Measurements from ENCODE around the gene GSTCD. TPM values are rescaled to one million over a fixed set of nuclear protein-coding genes. Genes with fewer than 3 reads are reported as not detected.

Gene GSTCD
- total and polyA plus RNA-seq, 2 experiments from 2014 or later, result 11.3 to 39.1 TPM

DNA sequence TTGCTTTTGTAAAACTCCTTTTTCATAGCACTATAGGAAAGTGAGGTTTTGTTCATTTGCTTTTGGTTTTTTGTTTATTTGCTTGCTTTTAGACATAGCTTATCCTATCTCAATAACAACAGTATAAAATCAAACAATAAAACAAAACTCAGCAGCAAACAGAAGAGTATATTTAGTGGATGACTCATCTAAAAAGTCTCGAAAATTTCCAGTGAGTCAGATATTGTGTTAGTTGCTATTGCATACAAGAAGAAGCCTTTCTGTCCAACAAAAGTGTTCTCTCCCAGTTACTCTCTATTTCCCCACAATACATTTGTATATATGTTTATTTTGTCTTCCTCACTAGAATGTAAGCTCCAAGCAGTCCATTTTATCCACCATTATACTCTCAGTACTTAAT is 150.6 kb downstream of the GSTCD start:
- Histone ChIP-seq H3K79me2 (replicated peaks; ENCODE audit: insufficient read depth) (no peaks in the 10 kb centered on the region), H3K27me3 (ENCODE audit: insufficient read depth) (no peaks in the 10 kb centered on the region), H3K4me2 (no peak overlapping the region), H4K20me1 (replicated peaks; ENCODE audit: insufficient read depth) (no peaks in the 10 kb centered on the region), H3F3A (replicated peaks; ENCODE audit: low read depth) (no peaks in the 10 kb centered on the region), H3K36me3 (ENCODE audit: insufficient read depth) (no peaks in the 10 kb centered on the region; the same call in 1 of the 2 replicates), H3K4me1 (ENCODE audit: insufficient read depth) (no peaks in the 10 kb centered on the region), H3K27ac (ENCODE audit: low read depth) (no peak overlapping the region), H2AFZ (no peak overlapping the region), H3K4me3 (no peak overlapping the region), H3K9me2 (ENCODE audit: insufficient read depth) (0 out of 2 replicates have a peak, but pooled peaks cover 12% of the 10 kb centered on the region)
- no peak for ATAC-seq
- H3K27ac Mint-ChIP-seq, result no peak overlapping the region
- H3K4me1 Mint-ChIP-seq, result no peaks in the 10 kb centered on the region
- H3K4me3 Mint-ChIP-seq, result no peak overlapping the region
- TF ChIP-seq EZH2 (IDR thresholded peaks at IDR 0.05; ENCODE audit: low read depth, unreplicated experiment) (no peak), STAT1 (IDR thresholded peaks at IDR 0.05; ENCODE audit: unreplicated experiment) (no peak), POLR2AphosphoS5 (IDR thresholded peaks at IDR 0.05; ENCODE audit: low read depth) (no peak), CREB1 (CRISPR knock-in tag; IDR thresholded peaks at IDR 0.05; ENCODE audit: low read depth) (no peak), EZH2phosphoT487 (IDR thresholded peaks at IDR 0.05; ENCODE audit: unreplicated experiment) (no peak), ZNF331 (CRISPR knock-in tag; IDR thresholded peaks at IDR 0.05; ENCODE audit: low read depth) (no peak), NANOG (IDR thresholded peaks at IDR 0.05; ENCODE audit: borderline replicate concordance) (no peak), JUNB (IDR thresholded peaks at IDR 0.05; ENCODE audit: unreplicated experiment) (no peak), ZNF114 (CRISPR knock-in tag; IDR thresholded peaks at IDR 0.05) (no peak)
- TF ChIP-seq, protein P1, sequence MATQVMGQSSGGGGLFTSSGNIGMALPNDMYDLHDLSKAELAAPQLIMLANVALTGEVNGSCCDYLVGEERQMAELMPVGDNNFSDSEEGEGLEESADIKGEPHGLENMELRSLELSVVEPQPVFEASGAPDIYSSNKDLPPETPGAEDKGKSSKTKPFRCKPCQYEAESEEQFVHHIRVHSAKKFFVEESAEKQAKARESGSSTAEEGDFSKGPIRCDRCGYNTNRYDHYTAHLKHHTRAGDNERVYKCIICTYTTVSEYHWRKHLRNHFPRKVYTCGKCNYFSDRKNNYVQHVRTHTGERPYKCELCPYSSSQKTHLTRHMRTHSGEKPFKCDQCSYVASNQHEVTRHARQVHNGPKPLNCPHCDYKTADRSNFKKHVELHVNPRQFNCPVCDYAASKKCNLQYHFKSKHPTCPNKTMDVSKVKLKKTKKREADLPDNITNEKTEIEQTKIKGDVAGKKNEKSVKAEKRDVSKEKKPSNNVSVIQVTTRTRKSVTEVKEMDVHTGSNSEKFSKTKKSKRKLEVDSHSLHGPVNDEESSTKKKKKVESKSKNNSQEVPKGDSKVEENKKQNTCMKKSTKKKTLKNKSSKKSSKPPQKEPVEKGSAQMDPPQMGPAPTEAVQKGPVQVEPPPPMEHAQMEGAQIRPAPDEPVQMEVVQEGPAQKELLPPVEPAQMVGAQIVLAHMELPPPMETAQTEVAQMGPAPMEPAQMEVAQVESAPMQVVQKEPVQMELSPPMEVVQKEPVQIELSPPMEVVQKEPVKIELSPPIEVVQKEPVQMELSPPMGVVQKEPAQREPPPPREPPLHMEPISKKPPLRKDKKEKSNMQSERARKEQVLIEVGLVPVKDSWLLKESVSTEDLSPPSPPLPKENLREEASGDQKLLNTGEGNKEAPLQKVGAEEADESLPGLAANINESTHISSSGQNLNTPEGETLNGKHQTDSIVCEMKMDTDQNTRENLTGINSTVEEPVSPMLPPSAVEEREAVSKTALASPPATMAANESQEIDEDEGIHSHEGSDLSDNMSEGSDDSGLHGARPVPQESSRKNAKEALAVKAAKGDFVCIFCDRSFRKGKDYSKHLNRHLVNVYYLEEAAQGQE (IDR thresholded peaks at IDR 0.05; ENCODE audit: unreplicated experiment), result no peak
- TF ChIP-seq, protein P2, sequence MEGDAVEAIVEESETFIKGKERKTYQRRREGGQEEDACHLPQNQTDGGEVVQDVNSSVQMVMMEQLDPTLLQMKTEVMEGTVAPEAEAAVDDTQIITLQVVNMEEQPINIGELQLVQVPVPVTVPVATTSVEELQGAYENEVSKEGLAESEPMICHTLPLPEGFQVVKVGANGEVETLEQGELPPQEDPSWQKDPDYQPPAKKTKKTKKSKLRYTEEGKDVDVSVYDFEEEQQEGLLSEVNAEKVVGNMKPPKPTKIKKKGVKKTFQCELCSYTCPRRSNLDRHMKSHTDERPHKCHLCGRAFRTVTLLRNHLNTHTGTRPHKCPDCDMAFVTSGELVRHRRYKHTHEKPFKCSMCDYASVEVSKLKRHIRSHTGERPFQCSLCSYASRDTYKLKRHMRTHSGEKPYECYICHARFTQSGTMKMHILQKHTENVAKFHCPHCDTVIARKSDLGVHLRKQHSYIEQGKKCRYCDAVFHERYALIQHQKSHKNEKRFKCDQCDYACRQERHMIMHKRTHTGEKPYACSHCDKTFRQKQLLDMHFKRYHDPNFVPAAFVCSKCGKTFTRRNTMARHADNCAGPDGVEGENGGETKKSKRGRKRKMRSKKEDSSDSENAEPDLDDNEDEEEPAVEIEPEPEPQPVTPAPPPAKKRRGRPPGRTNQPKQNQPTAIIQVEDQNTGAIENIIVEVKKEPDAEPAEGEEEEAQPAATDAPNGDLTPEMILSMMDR (conservative IDR thresholded peaks at IDR 0.05; ENCODE audit: low read depth in 2 of 2), result no peak
- TF ChIP-seq, protein P3, sequence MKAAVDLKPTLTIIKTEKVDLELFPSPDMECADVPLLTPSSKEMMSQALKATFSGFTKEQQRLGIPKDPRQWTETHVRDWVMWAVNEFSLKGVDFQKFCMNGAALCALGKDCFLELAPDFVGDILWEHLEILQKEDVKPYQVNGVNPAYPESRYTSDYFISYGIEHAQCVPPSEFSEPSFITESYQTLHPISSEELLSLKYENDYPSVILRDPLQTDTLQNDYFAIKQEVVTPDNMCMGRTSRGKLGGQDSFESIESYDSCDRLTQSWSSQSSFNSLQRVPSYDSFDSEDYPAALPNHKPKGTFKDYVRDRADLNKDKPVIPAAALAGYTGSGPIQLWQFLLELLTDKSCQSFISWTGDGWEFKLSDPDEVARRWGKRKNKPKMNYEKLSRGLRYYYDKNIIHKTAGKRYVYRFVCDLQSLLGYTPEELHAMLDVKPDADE (IDR thresholded peaks at IDR 0.05), result no peak
- TF ChIP-seq, protein P4, sequence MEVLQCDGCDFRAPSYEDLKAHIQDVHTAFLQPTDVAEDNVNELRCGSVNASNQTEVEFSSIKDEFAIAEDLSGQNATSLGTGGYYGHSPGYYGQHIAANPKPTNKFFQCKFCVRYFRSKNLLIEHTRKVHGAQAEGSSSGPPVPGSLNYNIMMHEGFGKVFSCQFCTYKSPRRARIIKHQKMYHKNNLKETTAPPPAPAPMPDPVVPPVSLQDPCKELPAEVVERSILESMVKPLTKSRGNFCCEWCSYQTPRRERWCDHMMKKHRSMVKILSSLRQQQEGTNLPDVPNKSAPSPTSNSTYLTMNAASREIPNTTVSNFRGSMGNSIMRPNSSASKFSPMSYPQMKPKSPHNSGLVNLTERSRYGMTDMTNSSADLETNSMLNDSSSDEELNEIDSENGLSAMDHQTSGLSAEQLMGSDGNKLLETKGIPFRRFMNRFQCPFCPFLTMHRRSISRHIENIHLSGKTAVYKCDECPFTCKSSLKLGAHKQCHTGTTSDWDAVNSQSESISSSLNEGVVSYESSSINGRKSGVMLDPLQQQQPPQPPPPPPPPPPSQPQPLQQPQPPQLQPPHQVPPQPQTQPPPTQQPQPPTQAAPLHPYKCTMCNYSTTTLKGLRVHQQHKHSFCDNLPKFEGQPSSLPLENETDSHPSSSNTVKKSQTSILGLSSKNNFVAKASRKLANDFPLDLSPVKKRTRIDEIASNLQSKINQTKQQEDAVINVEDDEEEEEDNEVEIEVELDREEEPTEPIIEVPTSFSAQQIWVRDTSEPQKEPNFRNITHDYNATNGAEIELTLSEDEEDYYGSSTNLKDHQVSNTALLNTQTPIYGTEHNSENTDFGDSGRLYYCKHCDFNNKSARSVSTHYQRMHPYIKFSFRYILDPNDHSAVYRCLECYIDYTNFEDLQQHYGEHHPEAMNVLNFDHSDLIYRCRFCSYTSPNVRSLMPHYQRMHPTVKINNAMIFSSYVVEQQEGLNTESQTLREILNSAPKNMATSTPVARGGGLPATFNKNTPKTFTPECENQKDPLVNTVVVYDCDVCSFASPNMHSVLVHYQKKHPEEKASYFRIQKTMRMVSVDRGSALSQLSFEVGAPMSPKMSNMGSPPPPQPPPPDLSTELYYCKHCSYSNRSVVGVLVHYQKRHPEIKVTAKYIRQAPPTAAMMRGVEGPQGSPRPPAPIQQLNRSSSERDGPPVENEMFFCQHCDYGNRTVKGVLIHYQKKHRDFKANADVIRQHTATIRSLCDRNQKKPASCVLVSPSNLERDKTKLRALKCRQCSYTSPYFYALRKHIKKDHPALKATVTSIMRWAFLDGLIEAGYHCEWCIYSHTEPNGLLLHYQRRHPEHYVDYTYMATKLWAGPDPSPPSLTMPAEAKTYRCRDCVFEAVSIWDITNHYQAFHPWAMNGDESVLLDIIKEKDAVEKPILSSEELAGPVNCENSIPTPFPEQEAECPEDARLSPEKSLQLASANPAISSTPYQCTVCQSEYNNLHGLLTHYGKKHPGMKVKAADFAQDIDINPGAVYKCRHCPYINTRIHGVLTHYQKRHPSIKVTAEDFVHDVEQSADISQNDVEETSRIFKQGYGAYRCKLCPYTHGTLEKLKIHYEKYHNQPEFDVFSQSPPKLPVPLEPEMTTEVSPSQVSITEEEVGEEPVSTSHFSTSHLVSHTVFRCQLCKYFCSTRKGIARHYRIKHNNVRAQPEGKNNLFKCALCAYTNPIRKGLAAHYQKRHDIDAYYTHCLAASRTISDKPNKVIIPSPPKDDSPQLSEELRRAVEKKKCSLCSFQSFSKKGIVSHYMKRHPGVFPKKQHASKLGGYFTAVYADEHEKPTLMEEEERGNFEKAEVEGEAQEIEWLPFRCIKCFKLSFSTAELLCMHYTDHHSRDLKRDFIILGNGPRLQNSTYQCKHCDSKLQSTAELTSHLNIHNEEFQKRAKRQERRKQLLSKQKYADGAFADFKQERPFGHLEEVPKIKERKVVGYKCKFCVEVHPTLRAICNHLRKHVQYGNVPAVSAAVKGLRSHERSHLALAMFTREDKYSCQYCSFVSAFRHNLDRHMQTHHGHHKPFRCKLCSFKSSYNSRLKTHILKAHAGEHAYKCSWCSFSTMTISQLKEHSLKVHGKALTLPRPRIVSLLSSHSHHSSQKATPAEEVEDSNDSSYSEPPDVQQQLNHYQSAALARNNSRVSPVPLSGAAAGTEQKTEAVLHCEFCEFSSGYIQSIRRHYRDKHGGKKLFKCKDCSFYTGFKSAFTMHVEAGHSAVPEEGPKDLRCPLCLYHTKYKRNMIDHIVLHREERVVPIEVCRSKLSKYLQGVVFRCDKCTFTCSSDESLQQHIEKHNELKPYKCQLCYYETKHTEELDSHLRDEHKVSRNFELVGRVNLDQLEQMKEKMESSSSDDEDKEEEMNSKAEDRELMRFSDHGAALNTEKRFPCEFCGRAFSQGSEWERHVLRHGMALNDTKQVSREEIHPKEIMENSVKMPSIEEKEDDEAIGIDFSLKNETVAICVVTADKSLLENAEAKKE (CRISPR knock-in tag; IDR thresholded peaks at IDR 0.05), result no peak
- peaks cover 1% of the 10 kb centered on the region for H3K27me3 Mint-ChIP-seq (ENCODE audit: insufficient read depth, low read depth, poor library complexity)
- DNase-seq (ENCODE audit: low spot score), result no peak
- peaks cover 74% of the 10 kb centered on the region for H3K9me3 Mint-ChIP-seq
- H3K36me3 Mint-ChIP-seq (ENCODE audit: low read depth), result peaks cover 58% of the 10 kb centered on the region

All from GM23338 (cell line).